IPS-18a (cell line): Measurements from ENCODE around the gene MXI1.

Experiments
- H3K27ac ChIP-seq: one replicate; pipeline ENCODE4 v1.5.1; 2013; ENCODE audit warnings: low read length
- H3K27me3 ChIP-seq: one replicate; pipeline ENCODE4 v1.6.1; 2013; ENCODE audit warnings: mild to moderate bottlenecking, low read length; ENCODE audit not compliant: control insufficient read depth, insufficient read depth
- H3K36me3 ChIP-seq: one replicate; pipeline ENCODE4 v1.6.1; 2013; ENCODE audit warnings: low read depth, low read length; ENCODE audit not compliant: control insufficient read depth
- H3K4me1 ChIP-seq: one replicate; pipeline ENCODE4 v1.6.1; 2013; ENCODE audit warnings: low read depth, low read length; ENCODE audit not compliant: control insufficient read depth
- H3K4me3 ChIP-seq: one replicate; pipeline ENCODE4 v1.5.1; 2013; ENCODE audit warnings: low read length
- H3K9ac ChIP-seq: one replicate; pipeline ENCODE4 v1.6.1; 2013; ENCODE audit warnings: mild to moderate bottlenecking, low read length, moderate library complexity
- H3K9me3 ChIP-seq: one replicate; pipeline ENCODE4 v1.6.1; 2013; ENCODE audit warnings: low read depth, low read length; ENCODE audit not compliant: control insufficient read depth

The MXI1 gene

GRCh38 chr10:110311357-110311949 lies 104.0 kb downstream of the MXI1 start:
- Histone ChIP-seq H3K4me3 (no peak overlapping the region), H3K27me3 (no peaks in the 10 kb centered on the region), H3K27ac (no peak overlapping the region), H3K9me3 (no peaks in the 10 kb centered on the region), H3K9ac (no peak overlapping the region), H3K36me3 (no peaks in the 10 kb centered on the region), H3K4me1 (peaks cover 3% of the 10 kb centered on the region)

GRCh38 chr10:110312206-110312605 lies 104.8 kb downstream of the MXI1 start:
- no peak overlapping the region for H3K4me3 ChIP-seq
- H3K9ac ChIP-seq: no peak overlapping the region
- no peaks in the 10 kb centered on the region for H3K27me3 ChIP-seq

GRCh38 chr10:110313674-110314073 lies 106.3 kb downstream of the MXI1 start:
- Histone ChIP-seq H3K9me3 (no peaks in the 10 kb centered on the region), H3K27me3 (no peaks in the 10 kb centered on the region), H3K36me3 (no peaks in the 10 kb centered on the region), H3K9ac (no peak overlapping the region), H3K4me1 (peaks cover 3% of the 10 kb centered on the region), H3K27ac (no peak overlapping the region), H3K4me3 (no peak overlapping the region)

More at GRCh38 chr10:110312206-110312605, 104.8 kb downstream of the MXI1 start:
- Histone ChIP-seq H3K9me3 (no peaks in the 10 kb centered on the region), H3K4me1 (peaks cover 3% of the 10 kb centered on the region), H3K27ac (no peak overlapping the region), H3K36me3 (no peaks in the 10 kb centered on the region)

GRCh38 chr10:110317866-110318850 lies 110.8 kb downstream of the MXI1 start:
- Histone ChIP-seq H3K4me1 (no peaks in the 10 kb centered on the region), H3K27me3 (no peaks in the 10 kb centered on the region), H3K4me3 (no peak overlapping the region), H3K9me3 (no peaks in the 10 kb centered on the region), H3K9ac (no peak overlapping the region), H3K27ac (no peak overlapping the region), H3K36me3 (no peaks in the 10 kb centered on the region)

GRCh38 chr10:110321869-110322620 lies 114.6 kb downstream of the MXI1 start:
- H3K4me3 ChIP-seq: no peak overlapping the region
- H3K9ac ChIP-seq: no peak overlapping the region
- H3K9me3 ChIP-seq: no peaks in the 10 kb centered on the region
- H3K27me3 ChIP-seq: no peaks in the 10 kb centered on the region
- no peaks in the 10 kb centered on the region for H3K4me1 ChIP-seq
- no peak overlapping the region for H3K27ac ChIP-seq
- no peaks in the 10 kb centered on the region for H3K36me3 ChIP-seq

GRCh38 chr10:110323503-110323902 lies 116.1 kb downstream of the MXI1 start:
- no peak overlapping the region for H3K27ac ChIP-seq
- no peaks in the 10 kb centered on the region for H3K4me1 ChIP-seq
- H3K27me3 ChIP-seq: no peaks in the 10 kb centered on the region
- H3K9ac ChIP-seq: no peak overlapping the region
- H3K4me3 ChIP-seq: no peak overlapping the region
- no peaks in the 10 kb centered on the region for H3K9me3 ChIP-seq
- no peaks in the 10 kb centered on the region for H3K36me3 ChIP-seq

GRCh38 chr10:110324201-110324804 lies 116.9 kb downstream of the MXI1 start:
- no peak overlapping the region for H3K4me3 ChIP-seq
- H3K4me1 ChIP-seq: no peaks in the 10 kb centered on the region
- H3K36me3 ChIP-seq: no peaks in the 10 kb centered on the region
- H3K9me3 ChIP-seq: no peaks in the 10 kb centered on the region
- no peak overlapping the region for H3K9ac ChIP-seq
- no peak overlapping the region for H3K27ac ChIP-seq
- H3K27me3 ChIP-seq: no peaks in the 10 kb centered on the region

- no peak overlapping the region for H3K9ac ChIP-seq
- H3K27me3 ChIP-seq: no peaks in the 10 kb centered on the region
- H3K9me3 ChIP-seq: no peaks in the 10 kb centered on the region
- no peaks in the 10 kb centered on the region for H3K36me3 ChIP-seq
- H3K4me1 ChIP-seq: no peaks in the 10 kb centered on the region
- no peak overlapping the region for H3K4me3 ChIP-seq
- no peak overlapping the region for H3K27ac ChIP-seq
Observed at GRCh38 chr10:110324805-110325280, 117.4 kb downstream of the MXI1 start.

- Histone ChIP-seq H3K27ac (no peak overlapping the region), H3K36me3 (no peaks in the 10 kb centered on the region), H3K9ac (no peak overlapping the region), H3K4me1 (no peaks in the 10 kb centered on the region), H3K4me3 (no peak overlapping the region), H3K27me3 (no peaks in the 10 kb centered on the region), H3K9me3 (peaks cover 2% of the 10 kb centered on the region)
Observed at GRCh38 chr10:110326351-110327032, 119.1 kb downstream of the MXI1 start.

- Histone ChIP-seq H3K27me3 (no peaks in the 10 kb centered on the region), H3K4me1 (no peaks in the 10 kb centered on the region), H3K27ac (no peak overlapping the region), H3K36me3 (no peaks in the 10 kb centered on the region), H3K9me3 (peaks cover 2% of the 10 kb centered on the region), H3K9ac (no peak overlapping the region), H3K4me3 (no peak overlapping the region)
Observed at GRCh38 chr10:110327262-110327914, 120.0 kb downstream of the MXI1 start.
